Muscle layer of duodenum (tissue), 2 donors: ENCODE measurements around the gene ASCL3.
"Not testable (repeated sequence)": the region's sequence is repeated elsewhere in the genome, so short reads cannot be mapped to it uniquely, and the experiment has no call there.

ENCODE experiments used
- H3K27ac ChIP-seq: one replicate; pipeline ENCODE4 v1.7.0; 2013; ENCODE audit warnings: mild to moderate bottlenecking, low read length
- H3K27me3 ChIP-seq: one replicate; pipeline ENCODE4 v1.7.0; 2013; ENCODE audit warnings: low read depth, mild to moderate bottlenecking, control low read depth, low read length
- H3K36me3 ChIP-seq, 2 donors: one replicate each; pipeline ENCODE4 v1.7.0; 2013; ENCODE audit warnings: low read length in 2 of 2, control low read depth in 1 of 2, mild to moderate bottlenecking in 1 of 2; ENCODE audit not compliant: insufficient read depth in 2 of 2, control insufficient read depth in 1 of 2
- H3K4me1 ChIP-seq, 2 donors: one replicate each; pipeline ENCODE4 v1.7.0; 2013; ENCODE audit warnings: low read length in 2 of 2, mild to moderate bottlenecking in 2 of 2, control low read depth in 1 of 2, moderate library complexity in 1 of 2; ENCODE audit not compliant: insufficient read depth in 2 of 2, control insufficient read depth in 1 of 2
- H3K4me3 ChIP-seq, 2 donors: one replicate each; pipeline ENCODE4 v1.7.0; 2013; ENCODE audit warnings: low read length in 2 of 2, low read depth in 1 of 2, mild to moderate bottlenecking in 1 of 2
- H3K9me3 ChIP-seq, 2 donors: one replicate each; pipeline ENCODE4 v1.7.0; 2013; ENCODE audit warnings: low read length in 2 of 2, control low read depth in 1 of 2, mild to moderate bottlenecking in 1 of 2; ENCODE audit not compliant: control insufficient read depth in 1 of 2
- donor health status: healthy.

ASCL3 gene

GRCh38 chr11:8899119-8899753 is 43.6 kb downstream of the ASCL3 start:
- peaks cover 5 to 6% of the 10 kb centered on the region in 2 donors for H3K9me3 ChIP-seq
- no peaks in the 10 kb centered on the region for H3K36me3 ChIP-seq

GRCh38 chr11:8891185-8891584 is 51.6 kb downstream of the ASCL3 start:
- H3K9me3 ChIP-seq, H3K4me3 ChIP-seq, H3K36me3 ChIP-seq, H3K4me1 ChIP-seq, H3K27me3 ChIP-seq, H3K27ac ChIP-seq: not testable (repeated sequence)

More at GRCh38 chr11:8899119-8899753, 43.6 kb downstream of the ASCL3 start:
- Histone ChIP-seq H3K4me3 (no peak overlapping the region), H3K27ac (no peak overlapping the region), H3K27me3 (no peaks in the 10 kb centered on the region), H3K4me1 (no peaks in the 10 kb centered on the region)
